Lung microvascular endothelial cell (primary cell): ENCODE data around the gene CHL1. TPM values are rescaled to one million over a fixed set of nuclear protein-coding genes. Genes with fewer than 3 reads are reported as not detected.

ENCODE experiments used
- DNase-seq, 2 donors: peaks; one replicate each; pipeline versions ENCODE4 v3.0.0 to v3.0.0-alpha.2; 2010; ENCODE audit warnings: low read depth in 2 of 2
- total RNA-seq: library from RNA; depleted of rRNA; stranded (reverse); fragments of >200 nt; gene quantifications from 2 replicates; pipeline ENCODE4 v1.2.1, GENCODE V29; 2014

Gene CHL1
- total RNA-seq, 1 donor from 2014 or later, result not detected

- no peak for DNase-seq
Observed at GRCh38 chr3:217099-217813, 20.7 kb downstream of the CHL1 start.

GRCh38 chr3:217948-218347, 21.4 kb downstream of the CHL1 start:
- DNase-seq, result no peak

GRCh38 chr3:228442-229182, 32.0 kb downstream of the CHL1 start:
- no peak for DNase-seq

- DNase-seq, result no peak
Observed at GRCh38 chr3:229183-229661, 32.7 kb downstream of the CHL1 start.

- no peak for DNase-seq
Observed at GRCh38 chr3:236881-237280, 40.3 kb downstream of the CHL1 start.

- DNase-seq, result no peak
Observed at GRCh38 chr3:242602-243355, 46.2 kb downstream of the CHL1 start.

GRCh38 chr3:243356-243725, 46.8 kb downstream of the CHL1 start:
- no peak for DNase-seq

- DNase-seq, result no peak
Observed at GRCh38 chr3:244041-244440, 47.5 kb downstream of the CHL1 start.

- DNase-seq, result no peak
Observed at GRCh38 chr3:247916-248315, 51.4 kb downstream of the CHL1 start.

- no peak for DNase-seq
Observed at GRCh38 chr3:248864-249520, 52.4 kb downstream of the CHL1 start.

- no peak for DNase-seq
Observed at GRCh38 chr3:249587-250262, 53.2 kb downstream of the CHL1 start.

- no peak for DNase-seq
Observed at GRCh38 chr3:256501-256900, 59.9 kb downstream of the CHL1 start.

GRCh38 chr3:257826-258225, 61.3 kb downstream of the CHL1 start:
- DNase-seq, result no peak

GRCh38 chr3:260898-261297, 64.3 kb downstream of the CHL1 start:
- no peak for DNase-seq

- no peak for DNase-seq
Observed at GRCh38 chr3:263393-263792, 66.8 kb downstream of the CHL1 start.

GRCh38 chr3:264394-265156, 68.0 kb downstream of the CHL1 start:
- DNase-seq, result no peak

- DNase-seq, result no peak
Observed at GRCh38 chr3:267101-267500, 70.5 kb downstream of the CHL1 start.

- no peak for DNase-seq
Observed at GRCh38 chr3:270688-271087, 74.1 kb downstream of the CHL1 start.

GRCh38 chr3:274927-275326, 78.4 kb downstream of the CHL1 start:
- DNase-seq, result no peak

GRCh38 chr3:277873-278272, 81.3 kb downstream of the CHL1 start:
- no peak for DNase-seq
